ENCODE data around the gene ACVR2B.

GRCh38 chr3:38457111-38458003 is 3.7 kb downstream of the ACVR2B start:
- TF ChIP-seq CTCF (IDR thresholded peaks at IDR 0.05) = no peak
- TF ChIP-seq POLR2A (IDR thresholded peaks at IDR 0.05) = no peak
